Stimulated activated naive CD8-positive, alpha-beta T cell treated with anti-CD3 and anti-CD28 coated beads, Interleukin-15, Interleukin-2, amounts not matched to agents 100 ng/mL and 50 ng/mL, for 24 hours (primary cell): ENCODE data around the gene ZNF423.
"Not testable (repeated sequence)": the region's sequence is repeated elsewhere in the genome, so short reads cannot be mapped to it uniquely, and the experiment has no call there.

Experiments used
- H3K27ac Mint-ChIP-seq: one replicate; pipeline ENCODE4 v1.8.0; 2021; ENCODE audit warnings: mild to moderate bottlenecking, mixed read lengths
- H3K27me3 Mint-ChIP-seq: one replicate; pipeline ENCODE4 v1.8.0; 2021; ENCODE audit warnings: mixed read lengths
- H3K36me3 Mint-ChIP-seq: one replicate; pipeline ENCODE4 v1.8.0; 2021; ENCODE audit warnings: low read depth, mixed read lengths
- H3K4me1 Mint-ChIP-seq: one replicate; pipeline ENCODE4 v1.8.0; 2021; ENCODE audit warnings: low read depth, mixed read lengths
- H3K4me3 Mint-ChIP-seq: one replicate; pipeline ENCODE4 v1.8.0; 2021; ENCODE audit warnings: mild to moderate bottlenecking, mixed read lengths
- H3K9me3 Mint-ChIP-seq: one replicate; pipeline ENCODE4 v1.8.0; 2021; ENCODE audit warnings: mixed read lengths

Gene ZNF423

DNA sequence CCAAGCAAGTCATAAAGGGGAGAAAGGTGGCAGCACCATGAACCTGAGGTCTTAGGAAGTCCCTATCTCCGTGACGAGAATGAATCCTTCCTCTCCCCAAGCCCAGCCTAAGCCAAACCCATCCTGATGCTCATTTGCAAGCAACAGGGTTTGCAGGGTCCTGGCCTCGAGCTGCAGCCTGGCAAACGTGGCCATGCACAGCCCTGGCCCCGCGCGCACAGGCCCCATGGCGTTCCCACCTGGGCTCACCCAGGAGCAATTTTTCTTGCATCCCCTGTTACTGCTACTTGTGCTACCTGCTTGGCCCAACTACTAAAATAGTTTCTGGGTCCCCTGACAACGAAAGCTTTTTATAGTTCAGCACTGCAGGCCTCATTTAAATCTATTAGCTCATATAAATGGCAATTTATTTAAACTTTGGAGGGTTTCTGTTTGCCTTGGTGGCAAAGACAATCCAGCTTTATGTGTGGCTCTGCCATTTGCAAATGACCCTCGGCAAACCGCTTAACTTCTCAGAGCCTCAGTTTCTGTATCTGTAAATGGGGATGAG lies 340.8 kb downstream of the ZNF423 start:
- no peaks in the 10 kb centered on the region for H3K27me3 Mint-ChIP-seq
- H3K4me1 Mint-ChIP-seq, result peaks cover 10% of the 10 kb centered on the region
- no peaks in the 10 kb centered on the region for H3K9me3 Mint-ChIP-seq

GRCh38 chr16:49514073-49514980 lies 341.6 kb downstream of the ZNF423 start:
- Mint-ChIP-seq H3K36me3 (no peaks in the 10 kb centered on the region), H3K27ac (no peak overlapping the region), H3K4me3 (no peak overlapping the region), H3K27me3 (no peaks in the 10 kb centered on the region), H3K9me3 (no peaks in the 10 kb centered on the region), H3K4me1 (peaks cover 4% of the 10 kb centered on the region)

More for the DNA sequence above, 340.8 kb downstream of the ZNF423 start:
- H3K36me3 Mint-ChIP-seq, result no peaks in the 10 kb centered on the region
- no peak overlapping the region for H3K27ac Mint-ChIP-seq
- no peak overlapping the region for H3K4me3 Mint-ChIP-seq

- Mint-ChIP-seq H3K9me3 (no peaks in the 10 kb centered on the region), H3K27me3 (no peaks in the 10 kb centered on the region), H3K4me3 (no peak overlapping the region), H3K27ac (no peak overlapping the region), H3K4me1 (no peaks in the 10 kb centered on the region), H3K36me3 (no peaks in the 10 kb centered on the region)
Observed at GRCh38 chr16:49513040-49513439, 342.9 kb downstream of the ZNF423 start.

GRCh38 chr16:49510654-49511305 lies 345.1 kb downstream of the ZNF423 start:
- Mint-ChIP-seq H3K4me3 (no peak overlapping the region), H3K36me3 (no peaks in the 10 kb centered on the region), H3K27ac (no peak overlapping the region), H3K9me3 (no peaks in the 10 kb centered on the region), H3K4me1 (no peaks in the 10 kb centered on the region), H3K27me3 (no peaks in the 10 kb centered on the region)

GRCh38 chr16:49510141-49510540 lies 345.8 kb downstream of the ZNF423 start:
- Mint-ChIP-seq H3K4me1 (no peaks in the 10 kb centered on the region), H3K9me3 (no peaks in the 10 kb centered on the region), H3K36me3 (no peaks in the 10 kb centered on the region), H3K27ac (no peak overlapping the region), H3K27me3 (no peaks in the 10 kb centered on the region), H3K4me3 (no peak overlapping the region)

- not testable (repeated sequence) for H3K4me1 Mint-ChIP-seq, H3K27ac Mint-ChIP-seq, H3K9me3 Mint-ChIP-seq, H3K27me3 Mint-ChIP-seq, H3K4me3 Mint-ChIP-seq, H3K36me3 Mint-ChIP-seq
Observed at GRCh38 chr16:49506058-49507013, 349.6 kb downstream of the ZNF423 start.

DNA sequence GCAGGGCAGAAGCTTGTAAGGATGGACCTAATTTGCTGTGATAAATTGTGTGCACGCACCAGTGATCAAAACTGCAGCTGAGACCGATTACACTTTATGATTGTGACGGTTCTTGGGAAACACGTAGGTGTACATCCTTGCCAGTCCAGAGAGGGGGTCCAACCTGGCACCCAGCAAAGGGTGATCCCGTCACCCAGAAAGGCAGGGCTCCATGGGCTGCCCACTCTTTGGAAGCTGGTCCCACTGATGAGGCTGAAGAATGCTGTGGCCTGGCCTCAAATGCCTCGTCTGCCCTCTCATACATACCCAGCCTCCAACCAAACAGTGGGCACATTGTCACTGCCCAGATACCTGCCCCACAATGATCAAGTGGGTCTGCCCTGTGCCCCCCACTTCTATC lies 350.4 kb downstream of the ZNF423 start:
- no peak overlapping the region for H3K27ac Mint-ChIP-seq
- no peak overlapping the region for H3K4me3 Mint-ChIP-seq
- H3K9me3 Mint-ChIP-seq, result no peaks in the 10 kb centered on the region
- H3K27me3 Mint-ChIP-seq, result no peaks in the 10 kb centered on the region
- no peaks in the 10 kb centered on the region for H3K36me3 Mint-ChIP-seq
- H3K4me1 Mint-ChIP-seq, result no peaks in the 10 kb centered on the region

GRCh38 chr16:49504626-49505025 lies 351.3 kb downstream of the ZNF423 start:
- no peak overlapping the region for H3K4me3 Mint-ChIP-seq
- H3K27me3 Mint-ChIP-seq, result no peaks in the 10 kb centered on the region
- no peaks in the 10 kb centered on the region for H3K36me3 Mint-ChIP-seq

GRCh38 chr16:49504023-49504364 lies 351.9 kb downstream of the ZNF423 start:
- H3K27ac Mint-ChIP-seq, result no peak overlapping the region
- no peaks in the 10 kb centered on the region for H3K4me1 Mint-ChIP-seq
- no peaks in the 10 kb centered on the region for H3K27me3 Mint-ChIP-seq
- no peaks in the 10 kb centered on the region for H3K9me3 Mint-ChIP-seq
- H3K36me3 Mint-ChIP-seq, result no peaks in the 10 kb centered on the region
- H3K4me3 Mint-ChIP-seq, result no peak overlapping the region

More at GRCh38 chr16:49504626-49505025, 351.3 kb downstream of the ZNF423 start:
- Mint-ChIP-seq H3K27ac (no peak overlapping the region), H3K9me3 (no peaks in the 10 kb centered on the region), H3K4me1 (no peaks in the 10 kb centered on the region)

GRCh38 chr16:49503256-49504022 lies 352.5 kb downstream of the ZNF423 start:
- no peaks in the 10 kb centered on the region for H3K4me1 Mint-ChIP-seq
- H3K27me3 Mint-ChIP-seq, result no peaks in the 10 kb centered on the region
- H3K9me3 Mint-ChIP-seq, result no peaks in the 10 kb centered on the region
- H3K36me3 Mint-ChIP-seq, result no peaks in the 10 kb centered on the region
- H3K4me3 Mint-ChIP-seq, result no peak overlapping the region
- H3K27ac Mint-ChIP-seq, result no peak overlapping the region

DNA sequence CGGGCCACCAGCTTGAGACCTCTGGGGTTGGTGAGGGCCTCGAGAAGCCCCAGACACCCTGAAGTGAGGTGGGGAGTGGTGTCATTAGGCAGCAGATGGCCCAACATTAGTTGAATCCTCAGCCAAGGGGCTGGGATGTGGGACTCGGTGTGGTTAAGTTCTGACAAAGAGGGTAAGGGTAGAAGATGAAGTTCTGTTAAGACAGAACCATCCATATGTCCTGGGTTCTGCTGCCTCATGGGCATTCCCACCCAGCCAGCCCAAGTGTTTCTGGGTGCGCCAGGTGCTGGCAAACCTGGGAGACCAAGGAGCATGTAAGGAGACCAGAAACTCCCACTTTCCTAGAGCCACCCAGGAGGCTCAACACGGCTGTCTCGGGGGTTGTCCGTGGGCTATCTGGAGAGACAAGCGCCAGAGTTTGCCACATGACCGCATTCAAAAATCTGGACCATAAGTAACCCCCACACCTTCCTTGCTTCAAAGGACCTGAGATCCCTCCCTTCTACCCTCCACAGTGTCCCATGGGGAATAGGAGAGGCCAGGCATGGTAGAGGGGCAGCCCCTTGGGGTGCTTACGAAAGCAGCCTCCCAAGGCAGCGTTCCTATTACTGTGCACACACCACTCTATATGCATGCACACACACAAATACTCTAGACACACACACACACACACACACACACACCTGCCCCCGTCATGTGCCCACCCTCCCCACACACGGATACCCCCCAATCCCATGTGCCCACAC lies 353.6 kb downstream of the ZNF423 start:
- Mint-ChIP-seq H3K9me3 (no peaks in the 10 kb centered on the region), H3K27me3 (no peaks in the 10 kb centered on the region), H3K27ac (no peak overlapping the region), H3K4me3 (no peak overlapping the region), H3K36me3 (no peaks in the 10 kb centered on the region), H3K4me1 (no peaks in the 10 kb centered on the region)

GRCh38 chr16:49499869-49500610 lies 355.9 kb downstream of the ZNF423 start:
- Mint-ChIP-seq H3K27me3 (no peaks in the 10 kb centered on the region), H3K9me3 (no peaks in the 10 kb centered on the region), H3K4me3 (no peak overlapping the region), H3K36me3 (no peaks in the 10 kb centered on the region), H3K27ac (no peak overlapping the region), H3K4me1 (no peaks in the 10 kb centered on the region)

DNA sequence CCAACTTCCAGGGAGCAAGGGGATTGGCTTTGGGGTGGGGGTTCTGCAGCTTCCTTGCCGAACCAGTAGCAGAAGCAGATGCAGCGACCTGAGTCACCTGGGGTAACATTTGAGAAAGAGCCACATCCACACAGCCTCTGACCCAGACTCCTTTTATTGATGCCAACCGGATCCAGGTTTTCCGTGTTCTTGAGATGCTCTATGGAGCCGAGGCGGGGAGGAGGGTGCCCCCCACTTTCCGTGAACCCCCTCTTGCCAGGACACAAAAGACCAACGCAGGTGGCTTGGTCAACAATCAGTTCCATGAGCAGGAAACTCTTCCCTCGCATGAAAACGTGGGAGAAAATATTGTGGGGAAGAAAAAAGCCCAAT lies 356.5 kb downstream of the ZNF423 start:
- Mint-ChIP-seq H3K27me3 (no peaks in the 10 kb centered on the region), H3K4me1 (no peaks in the 10 kb centered on the region), H3K9me3 (no peaks in the 10 kb centered on the region), H3K27ac (no peak overlapping the region), H3K4me3 (no peak overlapping the region), H3K36me3 (no peaks in the 10 kb centered on the region)
